CD14-positive monocyte (primary cell): ENCODE results near the gene TCTN1. TPM values are rescaled to one million over a fixed set of nuclear protein-coding genes. Genes with fewer than 3 reads are reported as not detected.

Experiments used
- DNase-seq, 3 donors: peaks; one replicate each; pipeline ENCODE4 v3.0.0-alpha.2; 2011 to 2022
- H2AFZ ChIP-seq: 2 replicates; pipeline ENCODE4 v1.6.0; 2012; ENCODE audit warnings: mild to moderate bottlenecking, low read depth, low read length, inconsistent platforms; ENCODE audit not compliant: insufficient read depth, poor library complexity, severe bottlenecking
- H3K27ac ChIP-seq, 2 donors: 1 replicate in 1 of 2; 2 replicates in 1 of 2; pipeline ENCODE4 v1.5.1; 2012 to 2013; ENCODE audit warnings: low read length in 2 of 2, control low read depth in 1 of 2, inconsistent platforms in 1 of 2, low read depth in 1 of 2, mild to moderate bottlenecking in 1 of 2
- H3K27me3 ChIP-seq, 2 donors: one replicate each; pipeline versions ENCODE4 v1.6.0 to v1.6.1; 2011 to 2013; ENCODE audit warnings: low read length in 2 of 2; ENCODE audit not compliant: control insufficient read depth in 2 of 2, insufficient read depth in 2 of 2
- H3K36me3 ChIP-seq, 2 donors: replicated peaks in 1 of 2; 1 replicate in 1 of 2; 2 replicates in 1 of 2; pipeline versions ENCODE4 v1.5.1 to v1.6.1; 2012 to 2013; ENCODE audit warnings: low read length in 2 of 2, control low read depth in 1 of 2, inconsistent platforms in 1 of 2, mild to moderate bottlenecking in 1 of 2; ENCODE audit not compliant: insufficient read depth in 2 of 2, control insufficient read depth in 1 of 2
- H3K4me1 ChIP-seq, 2 donors: 1 replicate in 1 of 2; 2 replicates in 1 of 2; pipeline versions ENCODE4 v1.5.1 to v1.6.1; 2012 to 2013; ENCODE audit warnings: low read length in 2 of 2, control low read depth in 1 of 2, inconsistent platforms in 1 of 2, mild to moderate bottlenecking in 1 of 2, moderate library complexity in 1 of 2; ENCODE audit not compliant: insufficient read depth in 2 of 2, control insufficient read depth in 1 of 2
- H3K4me2 ChIP-seq: replicated peaks from 2 replicates; pipeline ENCODE3; 2012; ENCODE audit warnings: low read length, moderate library complexity, mild to moderate bottlenecking; ENCODE audit not compliant: poor library complexity, severe bottlenecking; ENCODE audit errors: extremely low read depth
- H3K4me3 ChIP-seq, 3 experiments: fragments of 200-600 bp in 1 of 3; sonication (generic) in 1 of 3; replicated peaks in 1 of 3; 1 replicate in 2 of 3; 2 replicates in 1 of 3; pipeline ENCODE4 v1.5.1; 2011 to 2013; ENCODE audit warnings: low read length in 3 of 3, mild to moderate bottlenecking in 3 of 3, control low read depth in 2 of 3, low read depth in 2 of 3, inconsistent platforms in 1 of 3, moderate library complexity in 1 of 3
- H3K79me2 ChIP-seq: 2 replicates; pipeline ENCODE4 v1.6.0; 2012; ENCODE audit warnings: mild to moderate bottlenecking, control low read depth, inconsistent platforms, low read length, moderate library complexity; ENCODE audit not compliant: insufficient read depth
- H3K9ac ChIP-seq: 2 replicates; pipeline ENCODE4 v1.6.0; 2017; ENCODE audit warnings: low read length, mild to moderate bottlenecking; ENCODE audit not compliant: insufficient read depth, poor library complexity, severe bottlenecking
- H3K9me3 ChIP-seq, 2 donors: replicated peaks in 1 of 2; 1 replicate in 1 of 2; 2 replicates in 1 of 2; pipeline versions ENCODE4 v1.5.1 to v1.6.1; 2012 to 2013; ENCODE audit warnings: low read length in 2 of 2, control low read depth in 1 of 2; ENCODE audit not compliant: control insufficient read depth in 1 of 2, insufficient read depth in 1 of 2
- H4K20me1 ChIP-seq: 2 replicates; pipeline ENCODE4 v1.6.0; 2012; ENCODE audit warnings: mild to moderate bottlenecking, low read length, control low read depth, moderate library complexity; ENCODE audit not compliant: insufficient read depth
- H3K27ac Mint-ChIP-seq, 7 donors: one replicate each; pipeline ENCODE4 v1.8.0; 2020; ENCODE audit warnings: mild to moderate bottlenecking in 7 of 7, mixed read lengths in 7 of 7, moderate library complexity in 6 of 7, inconsistent platforms in 2 of 7
- H3K27me3 Mint-ChIP-seq, 3 donors: one replicate each; pipeline ENCODE4 v1.8.0; 2021 to 2022; ENCODE audit warnings: low read depth in 3 of 3, mild to moderate bottlenecking in 3 of 3, mixed read lengths in 3 of 3, moderate library complexity in 3 of 3, inconsistent platforms in 1 of 3
- H3K36me3 Mint-ChIP-seq, 2 donors: one replicate each; pipeline ENCODE4 v1.8.0; 2020; ENCODE audit warnings: mixed read lengths in 2 of 2, inconsistent platforms in 1 of 2, mild to moderate bottlenecking in 1 of 2
- H3K4me1 Mint-ChIP-seq: one replicate; pipeline ENCODE4 v1.8.0; 2020; ENCODE audit warnings: mild to moderate bottlenecking, mixed read lengths
- H3K4me3 Mint-ChIP-seq, 2 donors: one replicate each; pipeline ENCODE4 v1.8.0; 2020; ENCODE audit warnings: mild to moderate bottlenecking in 2 of 2, mixed read lengths in 2 of 2, moderate library complexity in 1 of 2
- H3K9me3 Mint-ChIP-seq, 7 donors: one replicate each; pipeline ENCODE4 v1.8.0; 2020 to 2022; ENCODE audit warnings: mixed read lengths in 7 of 7, mild to moderate bottlenecking in 6 of 7, moderate library complexity in 6 of 7, inconsistent platforms in 2 of 7
- WGBS: methylation state at CpG from one replicate; pipeline ENCODE4 v1.1.5; 2013; ENCODE audit warnings: missing lambda C conversion rate; ENCODE audit not compliant: insufficient coverage; 5-methylcytosine and 5-hydroxymethylcytosine counted together
- intact Hi-C, 2 donors: fragments of 100-400 bp; cut with micrococcal nuclease; formaldehyde crosslinking; loops; one replicate each; pipeline versions ENCODE4 v1.15.0 to v1.15.1; 2023
- polyA plus RNA-seq, 3 donors: library from polyadenylated mRNA; depleted of rRNA in 1 of 3; unstranded in 2 of 3; stranded (reverse) in 1 of 3; fragments of 300-500 nt in 2 of 3; fragments of >200 nt in 1 of 3; fragmentation: Illumina TruSeq in 2 of 3; gene quantifications; 1 replicate in 2 of 3; 2 replicates in 1 of 3; pipeline ENCODE4 v1.2.3, GENCODE V29; 2012 to 2021
- TF ChIP-seq, protein P1 (sequence below): fragments of 200-600 bp; IDR thresholded peaks from one replicate; pipeline ENCODE4 v1.8.0; 2022; ENCODE audit warnings: antibody characterized with exemption, mild to moderate bottlenecking

The TCTN1 gene
- polyA plus RNA-seq, 3 donors = 4.0 to 6.1 (median 4.5) TPM

DNA sequence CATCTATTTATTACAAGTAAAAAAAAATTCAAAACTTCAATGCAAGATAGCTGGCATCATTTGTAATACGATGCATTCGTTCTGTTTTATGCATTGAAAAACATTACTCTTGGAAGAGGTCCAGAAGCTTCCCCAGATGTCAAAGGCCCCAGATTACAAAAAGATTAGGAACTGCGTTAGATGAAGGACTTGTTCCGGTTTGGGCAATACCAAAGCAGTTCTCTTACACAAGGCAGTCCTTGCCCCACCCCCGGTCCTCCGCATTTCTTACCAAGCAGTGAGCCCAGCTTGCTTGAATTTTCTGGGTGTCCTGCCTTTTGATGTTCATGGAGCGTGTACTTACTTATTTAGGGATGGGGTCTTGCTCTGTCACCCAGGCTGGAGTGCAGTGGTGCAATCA lies 79.8 kb downstream of the TCTN1 start:
- intact Hi-C loops = loop anchor here in 1 of 2 donors (5.0 to 10.0 kb wide), 2 partner anchors 49 to 139 kb away; partner anchors contain the start of gene PPP1CC
- no peaks in the 10 kb centered on the region for H3K27me3 Mint-ChIP-seq
- Histone ChIP-seq H3K9ac (peak overlapping the region; percentile 62), H3K4me2 (peak overlapping the region; percentile 64), H3K27ac (peak overlapping the region; percentile 76 to 90), H3K9me3 (no peaks in the 10 kb centered on the region), H3K79me2 (peaks cover 29% of the 10 kb centered on the region), H3K27me3 (no peaks in the 10 kb centered on the region), H2AFZ (no peak overlapping the region), H3K36me3 (no peaks in the 10 kb centered on the region), H4K20me1 (no peaks in the 10 kb centered on the region), H3K4me1 (peaks cover 95 to 96% of the 10 kb centered on the region in 2 donors), H3K4me3 (peak overlapping the region in 1 of 3 experiments; percentile 65)
- peaks cover 88% of the 10 kb centered on the region for H3K4me1 Mint-ChIP-seq
- DNase-seq = peak; percentile 77 to 89 (median 85)
- H3K9me3 Mint-ChIP-seq = no peaks in the 10 kb centered on the region
- H3K36me3 Mint-ChIP-seq = peaks cover 0 to 3% of the 10 kb centered on the region in 2 donors
- peak overlapping the region; percentile 94 to 98 (median 97) for H3K27ac Mint-ChIP-seq
- TF ChIP-seq, protein P1, sequence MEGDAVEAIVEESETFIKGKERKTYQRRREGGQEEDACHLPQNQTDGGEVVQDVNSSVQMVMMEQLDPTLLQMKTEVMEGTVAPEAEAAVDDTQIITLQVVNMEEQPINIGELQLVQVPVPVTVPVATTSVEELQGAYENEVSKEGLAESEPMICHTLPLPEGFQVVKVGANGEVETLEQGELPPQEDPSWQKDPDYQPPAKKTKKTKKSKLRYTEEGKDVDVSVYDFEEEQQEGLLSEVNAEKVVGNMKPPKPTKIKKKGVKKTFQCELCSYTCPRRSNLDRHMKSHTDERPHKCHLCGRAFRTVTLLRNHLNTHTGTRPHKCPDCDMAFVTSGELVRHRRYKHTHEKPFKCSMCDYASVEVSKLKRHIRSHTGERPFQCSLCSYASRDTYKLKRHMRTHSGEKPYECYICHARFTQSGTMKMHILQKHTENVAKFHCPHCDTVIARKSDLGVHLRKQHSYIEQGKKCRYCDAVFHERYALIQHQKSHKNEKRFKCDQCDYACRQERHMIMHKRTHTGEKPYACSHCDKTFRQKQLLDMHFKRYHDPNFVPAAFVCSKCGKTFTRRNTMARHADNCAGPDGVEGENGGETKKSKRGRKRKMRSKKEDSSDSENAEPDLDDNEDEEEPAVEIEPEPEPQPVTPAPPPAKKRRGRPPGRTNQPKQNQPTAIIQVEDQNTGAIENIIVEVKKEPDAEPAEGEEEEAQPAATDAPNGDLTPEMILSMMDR = no peak
- 0% methylated on average over 5 of the region's 7 CpGs for WGBS
- peak overlapping the region; percentile 39 to 76 for H3K4me3 Mint-ChIP-seq

DNA sequence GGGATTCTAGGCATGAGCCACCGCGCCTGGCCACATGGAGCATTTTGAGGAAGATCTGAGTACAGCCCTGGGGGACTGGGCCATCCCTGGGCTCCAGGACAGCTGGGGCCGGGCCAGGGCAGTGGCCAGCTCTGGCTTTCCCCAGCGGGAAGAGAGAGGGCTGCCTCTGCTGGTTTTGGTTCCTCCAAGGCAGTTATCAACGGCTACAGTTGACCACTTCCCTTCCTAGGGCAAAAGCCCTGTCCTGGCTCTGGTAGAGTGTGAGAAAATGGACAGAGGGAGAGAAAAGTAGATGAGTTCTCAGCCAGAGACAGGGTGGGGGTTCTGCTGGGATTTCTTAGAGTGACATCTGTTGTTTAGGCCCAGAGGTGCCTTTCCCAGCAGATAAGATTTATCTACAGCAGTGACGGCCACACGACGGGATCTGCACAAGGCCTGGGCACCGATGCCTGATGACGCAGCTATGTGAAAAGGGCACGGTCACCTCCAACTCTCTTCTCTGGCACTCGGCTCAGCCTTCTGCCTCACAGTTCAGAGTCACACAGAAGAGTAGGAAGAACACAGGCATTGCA lies 80.5 kb downstream of the TCTN1 start:
- H3K9ac ChIP-seq = peak overlapping the region; percentile 62
- no peaks in the 10 kb centered on the region for H3K9me3 Mint-ChIP-seq
- H2AFZ ChIP-seq = peak overlapping the region; percentile 39
- no peaks in the 10 kb centered on the region for H4K20me1 ChIP-seq
- H3K27ac Mint-ChIP-seq = peak overlapping the region; percentile 94 to 98 (median 97)
- no peaks in the 10 kb centered on the region for H3K36me3 ChIP-seq
- H3K27me3 Mint-ChIP-seq = no peaks in the 10 kb centered on the region
- peak overlapping the region; percentile 64 for H3K4me2 ChIP-seq
- peaks cover 28% of the 10 kb centered on the region for H3K79me2 ChIP-seq
- 4% methylated on average over 12 of the region's 12 CpGs for WGBS
- peak overlapping the region; percentile 13 to 76 for H3K4me3 Mint-ChIP-seq
- H3K36me3 Mint-ChIP-seq = peaks cover 0 to 3% of the 10 kb centered on the region in 2 donors
- TF ChIP-seq, protein P1 = no peak
- intact Hi-C loops = loop anchor here in 1 of 2 donors (5.0 to 10.0 kb wide), 2 partner anchors 48 to 140 kb away; partner anchors contain the start of gene PPP1CC
- H3K4me1 Mint-ChIP-seq = peaks cover 94% of the 10 kb centered on the region
- H3K27me3 ChIP-seq = no peaks in the 10 kb centered on the region
- peaks cover 99 to 100% of the 10 kb centered on the region in 2 donors for H3K4me1 ChIP-seq
- no peaks in the 10 kb centered on the region for H3K9me3 ChIP-seq
- peak overlapping the region; percentile 76 to 90 for H3K27ac ChIP-seq
- peak; percentile 70 to 86 (median 85) for DNase-seq
- peak overlapping the region in 1 of 3 experiments; percentile 65 for H3K4me3 ChIP-seq
